KOPT-K1 (cell line): ENCODE data around the gene CMPK1.

Experiments
- H3K27ac ChIP-seq: fragments of 200-600 bp; sonication (generic); 2 replicates; pipeline ENCODE4 v1.5.1; 2016; ENCODE audit warnings: antibody characterized with exemption, mild to moderate bottlenecking, low read depth, low read length; ENCODE audit not compliant: poor library complexity, severe bottlenecking
- H3K36me3 ChIP-seq: fragments of 200-600 bp; sonication (generic); 2 replicates; pipeline ENCODE4 v1.5.1; 2017; ENCODE audit warnings: antibody characterized with exemption, mild to moderate bottlenecking, low read length, moderate library complexity; ENCODE audit not compliant: insufficient read depth
- H3K9me3 ChIP-seq: fragments of 200-600 bp; sonication (generic); 2 replicates; pipeline ENCODE4 v1.5.1; 2017; ENCODE audit warnings: antibody characterized with exemption, low read length, mild to moderate bottlenecking; ENCODE audit not compliant: insufficient read depth, poor library complexity, severe bottlenecking

The CMPK1 gene

DNA sequence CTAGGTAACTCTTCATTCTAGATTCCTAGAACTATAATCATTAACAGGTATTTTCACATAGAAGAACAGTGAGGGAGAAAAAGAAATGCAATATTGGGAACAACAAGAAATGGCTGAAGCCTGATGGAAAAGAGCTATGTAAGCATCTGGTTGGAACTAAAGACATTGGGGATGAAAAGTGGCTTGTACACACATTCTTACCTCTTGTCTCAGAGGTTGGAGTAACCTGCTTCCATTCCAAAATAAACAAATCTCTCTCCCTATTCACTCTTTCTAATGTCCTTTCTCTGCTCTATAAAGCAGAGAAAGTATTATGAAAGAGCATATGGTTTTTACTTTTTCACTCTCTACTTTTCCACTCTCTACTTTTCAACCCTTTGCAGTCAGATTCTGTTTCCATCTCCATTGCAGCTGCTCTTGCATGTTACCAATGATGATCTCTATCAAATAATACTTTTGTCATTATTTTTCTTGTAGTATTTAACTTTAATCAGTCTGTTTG is 37.5 kb downstream of the CMPK1 start:
- Histone ChIP-seq H3K9me3 (no peaks in the 10 kb centered on the region), H3K36me3 (peaks cover 73% of the 10 kb centered on the region), H3K27ac (no peak overlapping the region)

DNA sequence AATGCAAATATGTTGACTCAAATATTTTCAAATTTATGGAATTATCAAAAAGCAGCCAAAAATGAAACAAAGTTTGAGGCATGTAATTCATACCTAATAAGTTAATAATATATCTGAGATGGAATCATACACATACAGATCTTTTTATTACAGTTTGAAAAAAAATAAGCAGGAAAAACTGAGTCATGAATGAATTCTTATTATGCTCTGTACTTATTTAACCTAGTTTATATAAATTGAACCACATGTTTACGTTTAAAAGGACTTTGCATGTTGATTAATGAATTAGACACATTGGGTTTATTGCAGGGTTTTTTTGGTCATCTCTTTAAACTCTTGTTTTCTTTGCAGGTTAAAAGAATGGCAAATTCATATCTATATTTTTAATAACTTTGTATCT is 40.9 kb downstream of the CMPK1 start:
- H3K36me3 ChIP-seq, result peaks cover 90% of the 10 kb centered on the region
- no peaks in the 10 kb centered on the region for H3K9me3 ChIP-seq
- H3K27ac ChIP-seq, result no peak overlapping the region

DNA sequence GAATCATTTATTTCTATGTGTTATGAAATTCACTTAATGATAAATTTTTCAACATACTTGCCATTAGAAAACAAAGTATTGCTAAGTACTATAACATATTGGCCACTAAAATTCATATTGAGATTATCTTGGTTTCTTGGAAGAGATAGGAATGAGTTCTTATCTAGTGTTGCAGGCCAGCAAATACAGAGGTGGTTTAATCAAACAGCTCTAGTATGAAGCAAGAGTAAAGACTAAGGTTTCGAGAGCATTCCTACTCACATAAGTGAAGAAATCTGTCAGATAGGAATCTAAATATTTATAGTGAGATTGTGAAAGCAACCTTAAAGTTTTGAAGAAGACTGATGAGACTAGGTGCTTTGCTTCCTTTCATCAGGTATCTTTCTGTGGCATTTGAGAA is 44.6 kb downstream of the CMPK1 start:
- H3K36me3 ChIP-seq, result peaks cover 88% of the 10 kb centered on the region
- no peak overlapping the region for H3K27ac ChIP-seq

DNA sequence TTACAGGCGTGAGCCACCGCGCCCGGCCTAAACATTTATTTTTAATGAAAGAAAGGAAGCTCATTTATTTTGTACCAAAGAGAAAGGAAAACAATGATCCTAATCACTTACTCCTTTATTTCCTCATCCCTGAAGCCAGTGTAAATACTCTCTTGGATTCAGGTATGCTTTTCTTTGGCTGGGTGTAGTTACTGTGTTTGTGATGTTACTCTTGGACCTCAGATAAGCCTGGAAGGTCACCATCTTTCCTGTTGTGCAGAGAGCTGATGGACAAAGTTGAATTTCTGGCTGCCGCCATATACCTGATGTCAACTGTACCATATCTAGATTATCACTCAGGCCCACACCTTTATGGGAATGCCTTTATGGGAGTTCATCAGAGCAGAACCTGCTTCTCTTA is 47.1 kb downstream of the CMPK1 start:
- no peak overlapping the region for H3K27ac ChIP-seq
- peaks cover 63% of the 10 kb centered on the region for H3K36me3 ChIP-seq
- H3K9me3 ChIP-seq, result no peaks in the 10 kb centered on the region

More for the DNA sequence above, 44.6 kb downstream of the CMPK1 start:
- H3K9me3 ChIP-seq, result no peaks in the 10 kb centered on the region

DNA sequence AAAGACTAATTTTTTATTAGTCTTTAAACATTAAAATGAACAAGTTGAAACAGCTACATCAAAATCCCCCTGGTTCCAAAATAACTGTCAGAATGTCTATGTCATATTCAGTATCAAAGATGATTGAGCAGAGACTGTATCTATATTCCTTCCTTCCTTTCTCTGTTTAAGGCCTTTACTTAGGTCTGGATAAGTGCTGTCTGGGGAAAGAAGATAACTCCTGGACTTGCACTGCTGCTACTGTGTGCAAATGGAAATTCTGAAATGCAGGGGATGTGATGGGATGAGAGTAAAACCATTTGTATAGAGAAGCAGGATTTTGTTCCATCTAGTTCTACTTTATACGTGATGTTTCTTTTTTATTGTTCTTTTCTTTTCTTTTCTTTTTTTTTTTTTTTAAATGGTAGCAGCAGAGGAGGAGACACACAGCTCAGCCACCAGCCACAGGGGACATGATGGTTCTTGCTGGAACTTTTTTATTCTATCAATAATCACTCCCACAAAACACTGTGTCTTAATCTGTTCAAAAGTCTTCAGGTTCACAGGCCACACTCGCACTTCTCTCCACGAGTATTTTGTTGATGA is 48.9 kb downstream of the CMPK1 start:
- no peak overlapping the region for H3K27ac ChIP-seq
- no peaks in the 10 kb centered on the region for H3K9me3 ChIP-seq
- peaks cover 49% of the 10 kb centered on the region for H3K36me3 ChIP-seq

DNA sequence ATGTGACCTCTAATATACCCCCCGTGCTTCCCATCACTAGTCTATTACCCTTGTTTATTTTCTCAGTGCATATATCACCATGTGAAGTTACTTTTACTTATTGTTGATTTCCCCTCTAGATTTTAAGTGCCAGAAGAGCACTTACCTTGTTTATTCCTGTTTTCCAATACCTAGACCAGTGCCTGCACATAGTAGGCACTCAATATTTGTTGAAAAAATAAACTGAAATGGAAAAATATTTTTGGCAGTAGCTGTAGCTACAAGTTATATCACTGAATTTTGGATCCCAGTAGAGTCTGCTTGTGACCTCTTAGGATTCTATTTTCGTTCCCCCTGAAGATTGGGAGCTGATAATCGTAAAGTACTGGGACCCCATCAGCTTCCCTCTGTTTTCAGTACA is 50.5 kb downstream of the CMPK1 start:
- H3K9me3 ChIP-seq, result no peaks in the 10 kb centered on the region
- H3K36me3 ChIP-seq, result peaks cover 36% of the 10 kb centered on the region
- no peak overlapping the region for H3K27ac ChIP-seq

DNA sequence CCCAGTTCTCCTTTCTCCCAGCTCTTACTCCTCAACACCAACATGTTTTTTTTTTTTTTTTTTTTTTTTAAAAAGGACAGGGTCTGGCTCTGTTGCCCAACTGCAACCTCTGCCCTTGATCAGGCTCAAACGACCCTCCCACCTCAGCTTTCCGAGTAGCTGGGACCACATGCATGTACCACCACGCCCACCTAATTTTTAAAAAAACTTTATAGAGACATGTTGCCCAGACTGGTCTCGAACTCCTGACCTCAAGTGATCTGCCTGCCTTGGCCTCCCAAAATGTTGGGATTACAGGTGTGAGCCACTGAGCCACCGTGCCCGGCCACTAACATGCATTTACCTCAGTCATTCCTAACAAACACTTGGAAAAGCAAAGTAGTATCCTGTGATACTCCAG is 51.4 kb downstream of the CMPK1 start:
- H3K36me3 ChIP-seq, result peaks cover 26% of the 10 kb centered on the region
- no peaks in the 10 kb centered on the region for H3K9me3 ChIP-seq
- no peak overlapping the region for H3K27ac ChIP-seq

DNA sequence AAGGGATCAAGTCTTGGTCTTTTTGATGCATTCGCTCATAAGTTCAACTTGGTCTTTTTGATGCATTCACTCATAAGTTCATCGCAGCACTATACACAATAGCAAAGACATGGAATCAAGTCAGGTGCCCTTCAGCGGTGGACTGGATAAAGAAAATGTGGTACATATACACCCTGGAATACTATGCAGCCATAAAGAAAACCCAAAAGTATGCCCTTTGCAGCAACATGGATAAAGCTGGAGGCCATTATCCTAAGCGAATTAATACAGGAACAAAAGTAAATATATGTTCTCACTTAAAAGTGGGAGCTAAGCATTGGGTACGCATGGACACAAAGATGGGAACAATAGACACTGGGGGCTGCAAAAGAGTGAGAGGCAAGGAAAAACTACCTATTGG is 52.7 kb downstream of the CMPK1 start:
- peaks cover 17% of the 10 kb centered on the region for H3K36me3 ChIP-seq
- no peak overlapping the region for H3K27ac ChIP-seq
- no peaks in the 10 kb centered on the region for H3K9me3 ChIP-seq

DNA sequence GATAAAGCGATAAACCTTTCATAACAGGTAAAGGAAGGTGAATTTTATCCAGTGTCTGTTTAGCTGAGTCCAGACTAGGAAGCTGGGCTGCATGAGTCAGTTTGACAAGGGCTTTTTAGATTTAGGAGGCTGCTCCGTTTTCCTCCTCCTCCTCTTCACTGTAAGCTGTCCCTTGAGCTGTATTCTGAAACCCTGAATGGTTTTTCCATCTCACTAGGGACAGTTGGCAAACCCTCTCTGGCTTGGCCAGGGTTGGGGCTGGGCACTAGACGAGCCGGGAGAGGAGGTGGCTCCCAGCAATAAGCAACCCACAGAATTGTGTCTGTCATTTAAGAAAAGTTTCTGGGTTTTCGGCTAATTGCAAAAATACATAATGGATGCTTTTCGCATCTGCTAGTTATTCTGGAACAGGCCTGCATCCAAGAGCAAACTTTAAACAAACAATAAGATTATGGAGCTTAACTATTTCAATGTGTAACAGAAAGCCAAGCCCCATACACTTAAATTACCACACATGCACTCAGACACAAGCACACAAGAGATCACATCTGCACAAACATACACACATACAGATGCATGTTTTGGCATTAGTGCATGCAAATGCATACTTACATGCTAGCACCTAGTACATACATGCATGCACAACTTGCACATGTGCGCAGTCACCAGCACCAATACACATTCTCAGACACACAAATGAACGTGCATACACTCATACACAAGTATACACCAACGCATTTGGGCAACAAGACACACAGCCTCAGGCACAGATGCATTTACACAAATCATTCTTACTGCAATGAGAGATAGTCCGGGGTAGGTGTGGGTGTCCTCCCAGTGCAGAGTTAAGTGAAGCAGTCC is 54.7 kb downstream of the CMPK1 start:
- Histone ChIP-seq H3K9me3 (no peaks in the 10 kb centered on the region), H3K36me3 (peaks cover under 1% of the 10 kb centered on the region; the same call in 1 of the 2 replicates), H3K27ac (no peak overlapping the region)

DNA sequence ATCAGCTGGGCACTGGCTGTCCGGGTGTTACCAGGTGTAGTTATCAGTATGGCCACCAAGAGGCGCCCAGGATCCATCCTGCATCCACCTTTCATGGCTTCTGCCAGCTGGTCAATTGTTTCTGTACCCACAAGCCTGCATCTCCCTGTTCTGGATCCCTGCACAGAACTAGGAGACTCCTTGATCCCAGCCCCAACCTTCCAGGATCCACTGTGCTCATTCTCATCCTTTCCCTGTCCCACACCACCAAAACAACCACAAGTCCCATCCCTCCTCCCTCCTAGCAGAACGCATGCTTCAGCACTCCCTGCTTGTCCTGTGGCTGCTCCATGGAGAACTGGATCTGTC is 55.3 kb downstream of the CMPK1 start:
- no peaks in the 10 kb centered on the region for H3K9me3 ChIP-seq
- H3K36me3 ChIP-seq, result no peaks in the 10 kb centered on the region
- H3K27ac ChIP-seq, result no peak overlapping the region

DNA sequence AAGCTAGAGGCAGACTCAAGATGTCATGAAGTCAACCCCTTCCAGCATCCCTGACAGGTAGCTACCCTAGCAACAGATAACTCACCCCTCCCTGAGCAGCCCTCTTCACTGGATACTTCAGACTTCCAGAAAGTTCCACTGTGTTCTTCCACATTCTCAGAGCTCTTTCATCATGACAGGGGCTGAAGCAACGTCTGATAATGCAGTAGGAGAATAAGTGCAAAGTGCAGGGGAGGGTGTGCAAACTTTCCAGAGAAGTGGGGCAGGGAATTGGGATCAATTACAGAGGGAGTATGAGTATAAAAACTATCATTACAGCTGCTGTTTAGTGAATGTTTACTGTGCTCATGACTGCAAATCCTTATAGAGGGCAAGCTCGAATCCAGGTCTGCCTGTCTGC is 56.1 kb downstream of the CMPK1 start:
- no peaks in the 10 kb centered on the region for H3K9me3 ChIP-seq
- H3K27ac ChIP-seq, result no peak overlapping the region
- H3K36me3 ChIP-seq, result no peaks in the 10 kb centered on the region

DNA sequence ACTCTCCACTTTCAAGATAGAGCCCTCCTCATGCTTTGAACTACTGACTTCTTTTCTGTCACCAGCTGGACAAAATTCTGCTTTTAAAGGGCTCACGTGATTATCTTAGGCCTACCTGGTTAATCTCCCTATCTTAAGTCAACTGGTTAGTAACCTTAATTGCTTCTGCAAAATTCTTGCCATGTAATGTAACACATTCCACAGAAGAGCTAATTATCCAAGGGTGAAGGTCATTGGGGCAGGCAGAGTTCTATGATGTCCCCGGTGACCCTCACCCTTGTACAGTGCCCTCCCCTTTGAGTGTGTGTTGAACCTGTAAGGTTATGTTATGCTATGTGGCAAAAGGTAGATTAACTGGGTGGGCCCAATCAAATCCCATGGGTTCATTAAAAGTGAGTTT is 57.3 kb downstream of the CMPK1 start:
- Histone ChIP-seq H3K27ac (no peak overlapping the region), H3K9me3 (no peaks in the 10 kb centered on the region), H3K36me3 (no peaks in the 10 kb centered on the region)

DNA sequence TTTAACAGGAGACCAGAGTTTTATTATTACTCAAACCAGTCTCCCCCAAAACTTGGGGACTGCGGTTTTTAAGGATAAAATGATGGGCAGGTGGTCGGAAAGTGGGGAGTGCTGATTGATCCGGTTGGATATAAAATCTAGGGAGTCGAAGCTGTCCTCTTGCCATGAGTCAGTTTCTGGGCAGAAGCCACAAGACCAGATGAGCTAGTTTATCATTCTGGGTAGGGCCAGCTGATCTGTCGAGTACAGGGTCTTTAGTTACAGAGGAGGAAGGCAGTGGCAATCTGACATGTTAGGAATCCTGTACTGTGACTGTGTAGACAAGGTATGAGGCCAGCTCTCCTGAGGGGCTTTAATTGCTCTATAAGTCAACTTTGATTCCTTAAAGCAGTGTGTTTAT is 59.6 kb downstream of the CMPK1 start:
- Histone ChIP-seq H3K27ac (no peak overlapping the region), H3K36me3 (no peaks in the 10 kb centered on the region), H3K9me3 (no peaks in the 10 kb centered on the region)

DNA sequence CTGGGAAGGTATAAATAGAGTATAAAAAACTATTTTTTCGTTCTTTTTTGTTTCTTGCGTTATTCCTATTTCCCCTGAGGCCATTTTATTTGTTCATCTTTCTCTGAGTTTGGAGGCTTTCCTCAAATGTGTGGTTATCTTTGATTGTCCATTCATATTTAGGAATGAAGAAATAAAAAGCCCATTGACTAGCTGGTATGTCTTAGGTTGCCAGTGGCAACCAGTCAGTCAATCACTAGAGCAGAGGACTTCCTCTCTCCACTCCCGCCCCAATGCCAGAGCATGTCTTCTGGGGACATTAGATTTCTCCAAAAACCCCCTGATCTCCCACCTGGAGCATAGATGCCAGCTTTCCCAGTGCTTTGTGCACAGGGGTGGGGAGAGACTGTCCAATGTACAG is 61.8 kb downstream of the CMPK1 start:
- H3K27ac ChIP-seq, result no peak overlapping the region
- H3K9me3 ChIP-seq, result no peaks in the 10 kb centered on the region
- H3K36me3 ChIP-seq, result no peaks in the 10 kb centered on the region

DNA sequence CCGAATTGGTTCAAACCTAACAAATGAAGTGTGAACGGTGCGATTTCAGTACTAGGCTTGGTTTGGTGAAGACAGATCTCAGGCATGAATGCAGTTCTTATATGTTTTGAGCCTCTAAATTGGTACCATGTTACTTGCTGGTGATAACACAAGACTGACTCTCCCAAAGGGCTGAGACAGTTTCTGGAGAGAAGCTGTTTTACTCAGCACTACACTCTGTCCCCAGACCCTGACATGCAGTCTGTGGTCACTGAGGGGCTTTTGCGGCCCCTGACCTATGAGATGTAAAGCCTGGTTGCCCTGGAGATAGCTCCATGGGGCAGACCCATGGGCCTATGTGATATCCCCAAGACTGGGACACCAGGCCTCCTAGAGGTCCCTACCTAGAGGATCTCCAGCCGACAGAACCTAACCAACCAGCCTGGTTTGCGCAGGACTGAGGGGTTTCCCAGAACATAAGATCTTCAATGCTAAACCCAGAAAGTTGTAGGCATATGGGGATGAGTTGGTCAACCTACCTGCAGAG is 63.1 kb downstream of the CMPK1 start:
- Histone ChIP-seq H3K36me3 (no peaks in the 10 kb centered on the region), H3K27ac (no peak overlapping the region)

More for the DNA sequence above, 63.1 kb downstream of the CMPK1 start:
- no peaks in the 10 kb centered on the region for H3K9me3 ChIP-seq
